H1 (cell line): Measurements from ENCODE around the gene MYO9B. TPM values are rescaled to one million over a fixed set of nuclear protein-coding genes. Genes with fewer than 3 reads are reported as not detected.

Experiments
- CTCF ChIA-PET: fragments of 300-600 bp; sonication (Branson Sonifier 250); formaldehyde crosslinking; loops from one replicate; lab custom pipeline; 2021; ENCODE audit not compliant: partially characterized antibody; lab: Charles Lee
- POLR2A ChIA-PET: fragments of 300-600 bp; sonication (Branson Sonifier 250); formaldehyde crosslinking; loops from one replicate; lab custom pipeline; 2021; ENCODE audit warnings: inconsistent platforms; ENCODE audit not compliant: partially characterized antibody; lab: Charles Lee
- DNase-seq, 2 experiments: peaks; one replicate each; pipeline versions ENCODE4 v3.0.0 to v3.0.0-alpha.2; 2010 to 2022; ENCODE audit warnings: low spot score in 2 of 2, low read depth in 1 of 2, mixed read lengths in 1 of 2
- FAIRE-seq: peaks from 2 replicates; lab custom pipeline; 2011; peaks lifted over from hg19 to GRCh38; lab: Jason Lieb, UNC
- H2AFZ ChIP-seq: 2 replicates; pipeline ENCODE4 v1.8.1; 2012; ENCODE audit warnings: low read length, inconsistent platforms
- H2AK5ac ChIP-seq: 2 replicates; pipeline ENCODE4 v1.6.1; 2013; ENCODE audit warnings: low read depth, low read length
- H2BK120ac ChIP-seq: replicated peaks from 2 replicates; pipeline ENCODE3; 2013; ENCODE audit warnings: low read depth, low read length, inconsistent platforms
- H2BK12ac ChIP-seq: 2 replicates; pipeline ENCODE4 v1.6.1; 2013; ENCODE audit warnings: low read depth, low read length
- H2BK15ac ChIP-seq: 2 replicates; pipeline ENCODE4 v1.6.1; 2013; ENCODE audit warnings: low read length
- H2BK20ac ChIP-seq: 2 replicates; pipeline ENCODE4 v1.6.1; 2013; ENCODE audit warnings: low read length
- H2BK5ac ChIP-seq: 2 replicates; pipeline ENCODE4 v1.6.1; 2013; ENCODE audit warnings: low read depth, low read length
- H3K14ac ChIP-seq: 2 replicates; pipeline ENCODE4 v1.6.1; 2013; ENCODE audit warnings: inconsistent platforms; ENCODE audit not compliant: insufficient read length
- H3K18ac ChIP-seq: 2 replicates; pipeline ENCODE4 v1.6.1; 2013; ENCODE audit warnings: low read length; ENCODE audit errors: extremely low read depth
- H3K23ac ChIP-seq: 2 replicates; pipeline ENCODE4 v1.6.1; 2013; ENCODE audit warnings: inconsistent platforms; ENCODE audit not compliant: insufficient read length
- H3K23me2 ChIP-seq: 2 replicates; pipeline ENCODE4 v1.6.1; 2013; ENCODE audit warnings: low read depth, low read length
- H3K27ac ChIP-seq: 2 replicates; pipeline ENCODE4 v1.6.1; 2011; ENCODE audit warnings: low read depth, low read length, inconsistent platforms
- H3K27me3 ChIP-seq, 4 experiments: replicated peaks in 1 of 4; 1 replicate in 1 of 4; 2 replicates in 3 of 4; pipeline versions ENCODE4 v1.6.1 to v1.8.1; 2011 to 2013; ENCODE audit warnings: low read length in 3 of 4, mild to moderate bottlenecking in 3 of 4, inconsistent platforms in 2 of 4, mixed read lengths in 2 of 4, moderate library complexity in 1 of 4; ENCODE audit not compliant: control insufficient read depth in 3 of 4, insufficient read depth in 3 of 4; ENCODE audit errors: extremely low read depth in 1 of 4
- H3K36me3 ChIP-seq, 4 experiments: 2 replicates each; pipeline versions ENCODE4 v1.6.1 to v1.8.1; 2011 to 2013; ENCODE audit warnings: mild to moderate bottlenecking in 4 of 4, low read length in 3 of 4, moderate library complexity in 2 of 4, control low read depth in 1 of 4, inconsistent platforms in 1 of 4; ENCODE audit not compliant: insufficient read depth in 4 of 4, control insufficient read depth in 2 of 4
- H3K4ac ChIP-seq: replicated peaks from 2 replicates; pipeline ENCODE3; 2013; ENCODE audit warnings: low read length, low read depth, mixed read lengths, inconsistent platforms; ENCODE audit not compliant: insufficient read length
- H3K4me1 ChIP-seq, 4 experiments: replicated peaks in 1 of 4; 1 replicate in 1 of 4; 2 replicates in 3 of 4; pipeline versions ENCODE4 v1.6.1 to v1.8.1; 2011 to 2013; ENCODE audit warnings: low read length in 3 of 4, inconsistent platforms in 2 of 4, mixed read lengths in 1 of 4; ENCODE audit not compliant: insufficient read depth in 4 of 4, control insufficient read depth in 3 of 4
- H3K4me2 ChIP-seq, 2 experiments: 2 replicates each; pipeline versions ENCODE4 v1.6.1 to v1.8.1; 2011 to 2013; ENCODE audit warnings: low read depth in 2 of 2, low read length in 2 of 2, control low read depth in 1 of 2, inconsistent platforms in 1 of 2, mild to moderate bottlenecking in 1 of 2; ENCODE audit not compliant: insufficient read depth in 1 of 2
- H3K4me3 ChIP-seq, 4 experiments: fragments of 200-600, 300-600 bp in 1 of 4; sonication (generic), shearing (Covaris generic), sonication (Bioruptor Twin) in 1 of 4; 2 replicates each; pipeline versions ENCODE4 v1.5.1 to v1.8.1; 2011 to 2016; ENCODE audit warnings: low read length in 4 of 4, low read depth in 3 of 4, control low read depth in 2 of 4, inconsistent platforms in 2 of 4, mild to moderate bottlenecking in 2 of 4, mixed read lengths in 1 of 4, moderate library complexity in 1 of 4; ENCODE audit not compliant: insufficient read depth in 2 of 4; ENCODE audit errors: extremely low read depth in 1 of 4
- H3K56ac ChIP-seq: replicated peaks from 2 replicates; pipeline ENCODE3; 2013; ENCODE audit warnings: low read depth, mild to moderate bottlenecking, mixed read lengths, low read length, inconsistent platforms; ENCODE audit not compliant: insufficient read length
- H3K79me1 ChIP-seq: 2 replicates; pipeline ENCODE4 v1.6.1; 2013; ENCODE audit warnings: low read depth, low read length, control low read depth
- H3K79me2 ChIP-seq, 2 experiments: 2 replicates each; pipeline versions ENCODE4 v1.6.1 to v1.8.1; 2012 to 2013; ENCODE audit warnings: low read length in 2 of 2, mild to moderate bottlenecking in 2 of 2, inconsistent platforms in 1 of 2; ENCODE audit not compliant: insufficient read depth in 2 of 2, control insufficient read depth in 1 of 2
- H3K9ac ChIP-seq, 4 experiments: replicated peaks in 1 of 4; 1 replicate in 1 of 4; 2 replicates in 3 of 4; pipeline versions ENCODE4 v1.6.1 to v1.8.1; 2011 to 2013; ENCODE audit warnings: low read depth in 3 of 4, low read length in 3 of 4, control low read depth in 2 of 4, mild to moderate bottlenecking in 2 of 4, moderate library complexity in 2 of 4, inconsistent platforms in 1 of 4; ENCODE audit errors: extremely low read depth in 1 of 4
- H3K9me3 ChIP-seq, 2 experiments: 2 replicates each; pipeline versions ENCODE4 v1.6.1 to v1.8.1; 2012 to 2013; ENCODE audit warnings: mild to moderate bottlenecking in 2 of 2, moderate library complexity in 2 of 2, control low read depth in 1 of 2, inconsistent platforms in 1 of 2, low read depth in 1 of 2, low read length in 1 of 2, mixed read lengths in 1 of 2; ENCODE audit not compliant: insufficient read depth in 2 of 2
- H4K20me1 ChIP-seq, 2 experiments: replicated peaks in 1 of 2; 2 replicates each; pipeline versions ENCODE3 to v1.8.1; 2011 to 2013; ENCODE audit warnings: inconsistent platforms in 2 of 2, low read length in 2 of 2, mild to moderate bottlenecking in 1 of 2; ENCODE audit not compliant: insufficient read depth in 2 of 2, control insufficient read depth in 1 of 2
- H4K5ac ChIP-seq: 2 replicates; pipeline ENCODE4 v1.6.1; 2013; ENCODE audit warnings: low read length, low read depth, mixed read lengths, inconsistent platforms; ENCODE audit not compliant: insufficient read length
- H4K8ac ChIP-seq: 2 replicates; pipeline ENCODE4 v1.8.0; 2013; ENCODE audit warnings: mild to moderate bottlenecking, moderate library complexity, low read length, inconsistent platforms; ENCODE audit not compliant: insufficient read depth; ENCODE audit errors: extremely low read depth
- H4K91ac ChIP-seq: replicated peaks from 2 replicates; pipeline ENCODE3; 2013; ENCODE audit warnings: low read length, mixed read lengths, inconsistent platforms; ENCODE audit not compliant: insufficient read length
- JUND ChIP-seq: IDR thresholded peaks from 2 replicates; pipeline ENCODE4 v1.6.1; 2011; ENCODE audit warnings: mild to moderate bottlenecking, improper control_type of control experiment, low read length
- POU5F1 ChIP-seq: IDR thresholded peaks from 2 replicates; pipeline ENCODE4 v1.6.1; 2011; ENCODE audit warnings: low read depth, mild to moderate bottlenecking, low read length, moderate library complexity
- RBBP5 ChIP-seq: IDR thresholded peaks from 2 replicates; pipeline ENCODE4 v1.7.1; 2012; ENCODE audit warnings: low read depth, mild to moderate bottlenecking, inconsistent platforms, low read length, moderate library complexity, borderline replicate concordance
- WGBS, 2 experiments: shearing (Covaris generic) in 1 of 2; methylation state at CpG; one replicate each; pipeline versions ENCODE4 v1.1.6 to v1.1.7; 2013 to 2015; ENCODE audit warnings: low lambda C conversion rate in 2 of 2, mixed read lengths in 2 of 2, inconsistent platforms in 1 of 2, low coverage in 1 of 2, missing lambda C conversion rate in 1 of 2; ENCODE audit not compliant: insufficient replicate concordance in 2 of 2, insufficient coverage in 1 of 2, insufficient read length in 1 of 2; ENCODE audit errors: extremely low coverage in 1 of 2, missing lambda C conversion rate in 1 of 2; 5-methylcytosine and 5-hydroxymethylcytosine counted together
- polyA plus RNA-seq, 7 experiments: library from polyadenylated mRNA; depleted of rRNA in 3 of 7; stranded (reverse) in 5 of 7; unstranded in 2 of 7; fragments of >200 nt in 5 of 7; fragments of 200-250 nt in 2 of 7; gene quantifications; 1 replicate in 5 of 7; 2 replicates in 1 of 7; 4 replicates in 1 of 7; pipeline versions ENCODE4 v1.2.1 to v1.2.3, GENCODE V29; 2011 to 2013; ENCODE audit warnings: missing spikeins in 2 of 7, mixed read lengths in 2 of 7
- total RNA-seq: library from RNA; stranded (reverse); fragmentation: NEBNext Ultra II Directional; extraction: Animal tissue kit (Norgen Biotek cat#: 25700); gene quantifications from 2 replicates; pipeline ENCODE4 v1.2.1, GENCODE V29; 2021

Gene MYO9B
- total and polyA plus RNA-seq, 2 of the 8 experiments (the other 6 are each of a cell fraction or from before 2014, with no cell fraction given): 27.6 to 77.1 TPM

DNA sequence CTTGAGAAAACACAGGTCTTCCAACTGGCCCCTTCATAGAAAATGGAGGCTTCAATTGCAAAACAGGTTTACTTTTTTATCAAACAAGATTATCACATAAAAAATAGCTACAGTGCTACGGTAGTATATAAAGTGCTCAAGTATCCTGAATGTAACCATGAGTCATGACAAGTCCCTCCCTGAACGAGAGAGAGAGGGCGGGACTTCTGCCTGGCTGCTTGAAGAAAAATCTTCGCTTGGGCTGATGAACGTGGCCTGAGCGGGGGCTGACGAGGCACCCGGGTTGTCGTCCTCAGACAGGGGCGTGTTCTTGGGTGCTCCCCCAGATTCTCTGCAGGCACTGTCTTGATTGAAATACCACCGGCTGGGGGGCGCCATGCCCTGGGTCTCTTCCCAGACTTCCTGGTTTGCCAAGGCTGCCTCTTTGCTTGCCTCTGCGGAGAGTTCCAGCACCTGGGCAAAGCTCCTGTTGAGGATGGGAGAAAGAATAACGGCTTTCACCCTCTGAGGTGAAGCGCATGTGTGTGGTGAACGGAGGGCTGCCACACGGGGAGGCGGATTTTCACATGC lies 25.8 kb upstream of the MYO9B start:
- no peak overlapping the region for H3K56ac ChIP-seq
- H3K9me3 ChIP-seq: no peaks in the 10 kb centered on the region
- H3K27me3 ChIP-seq: no peaks in the 10 kb centered on the region
- WGBS, 2 experiments: 94% methylated on average over 18 of the region's 18 CpGs; no CpG with 5 or more reads in 1 of the 2 experiments
- no peaks in the 10 kb centered on the region; the same call in 1 of the 2 replicates for H3K79me1 ChIP-seq
- DNase-seq: no peak
- no peak overlapping the region for H3K18ac ChIP-seq
- no peak overlapping the region for H3K4me2 ChIP-seq
- no peak overlapping the region for H3K14ac ChIP-seq
- no peak overlapping the region for H4K91ac ChIP-seq
- H3K23ac ChIP-seq: no peak overlapping the region
- H2BK5ac ChIP-seq: no peak overlapping the region
- no peak for FAIRE-seq
- no peak overlapping the region for H4K8ac ChIP-seq
- H4K5ac ChIP-seq: no peak overlapping the region
- H3K9ac ChIP-seq: no peak overlapping the region
- no peaks in the 10 kb centered on the region for H3K4me1 ChIP-seq
- H2BK120ac ChIP-seq: no peak overlapping the region
- no peak overlapping the region for H2AFZ ChIP-seq
- H3K4me3 ChIP-seq: no peak overlapping the region
- H2BK12ac ChIP-seq: no peak overlapping the region
- no peak overlapping the region for H2BK20ac ChIP-seq
- H3K36me3 ChIP-seq: peaks cover 7 to 34% (median 25%) of the 10 kb centered on the region in 4 experiments; a peak in 7 of 8 replicates
- TF ChIP-seq POU5F1 (no peak), RBBP5 (no peak), JUND (no peak)
- TF ChIP-seq, all 59 proteins: peak for 0
- Histone ChIP-seq H4K20me1 (peaks cover 2 to 5% of the 10 kb centered on the region in 2 experiments), H3K79me2 (no peaks in the 10 kb centered on the region), H2BK15ac (no peak overlapping the region), H3K23me2 (no peaks in the 10 kb centered on the region), H2AK5ac (no peak overlapping the region), H3K4ac (no peak overlapping the region), H3K27ac (no peak overlapping the region)
- CTCF ChIA-PET: interaction anchor here (1.5 kb wide), 1 partner anchor 271 kb away, joined by 3 read pairs; no protein-coding TSS in a partner anchor
- POLR2A ChIA-PET: no interaction called here
